NCI-H2227 (cell line): Measurements from ENCODE around the gene CDCA7L.
A peak's percentile ranks its signal among the peaks of the same experiment; 100 is the strongest.

Experiments
- DNase-seq: peaks from one replicate; lab custom pipeline; 2025; ENCODE audit not compliant: unreplicated experiment; lab: John Stamatoyannopoulos, UW

The CDCA7L gene

DNA sequence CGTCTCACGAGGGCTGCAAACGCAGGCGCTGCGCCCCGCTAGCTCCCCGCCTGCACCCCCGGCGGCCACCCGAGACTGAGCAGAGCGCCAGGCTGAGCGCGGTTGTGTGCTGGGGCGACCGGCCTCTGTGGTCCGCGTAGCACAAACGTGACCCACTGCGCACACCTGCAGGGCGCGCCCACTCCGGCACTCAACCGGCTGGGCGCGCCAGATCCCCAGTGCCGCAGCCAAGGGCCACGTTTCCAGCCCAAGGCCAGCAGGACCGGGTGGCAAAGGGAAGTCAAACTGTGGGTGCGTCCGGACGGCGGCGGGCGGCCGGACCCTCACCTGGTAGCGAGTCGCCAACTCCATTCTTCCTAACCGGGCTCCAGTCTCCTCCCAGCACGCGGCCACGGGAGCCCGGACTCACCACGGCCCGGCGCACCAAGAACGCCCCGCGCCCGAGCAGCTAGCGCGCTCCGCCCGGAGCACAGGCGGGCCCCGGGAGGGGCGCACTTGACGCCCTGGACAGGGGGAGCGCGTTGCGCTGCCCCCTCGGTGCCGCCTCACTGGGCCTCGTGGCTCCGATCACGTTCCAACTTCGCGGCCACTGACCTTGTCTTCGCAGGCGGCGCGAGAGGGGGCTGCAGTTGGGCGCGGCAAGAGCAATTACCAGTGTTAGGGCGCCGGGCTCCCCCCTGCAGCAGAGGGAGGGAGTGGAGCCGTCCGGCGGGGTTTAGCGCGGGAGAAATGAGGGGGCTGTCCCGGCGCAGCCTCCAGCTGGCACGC, at the start of gene CDCA7L:
CDCA7L (minus strand) TSS at position 446 of the 768 bp plus-strand sequence; CDS start at position 351, 95 bp downstream.
- DNase-seq, result peak; percentile 86

DNA sequence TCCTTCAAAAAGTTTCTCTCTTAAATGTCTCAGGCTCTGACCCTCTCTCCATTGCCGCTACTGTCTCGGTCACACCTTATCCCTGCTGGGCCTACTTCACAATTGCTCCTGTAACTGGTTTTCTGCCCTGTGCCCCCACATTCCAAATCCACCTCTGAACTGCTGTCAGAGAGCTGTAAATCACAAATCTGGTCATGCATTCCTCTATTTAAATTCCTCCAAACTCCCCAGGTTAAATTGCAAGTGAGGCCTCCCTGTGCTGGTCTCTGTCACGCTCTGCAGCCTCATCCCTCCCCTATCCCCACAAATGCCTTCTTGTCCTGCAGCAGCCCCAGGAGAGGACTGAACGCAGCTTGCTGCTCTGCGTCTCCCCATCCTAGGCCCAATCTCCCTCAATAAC, 40.4 kb upstream of the CDCA7L start:
- DNase-seq, result no peak

DNA sequence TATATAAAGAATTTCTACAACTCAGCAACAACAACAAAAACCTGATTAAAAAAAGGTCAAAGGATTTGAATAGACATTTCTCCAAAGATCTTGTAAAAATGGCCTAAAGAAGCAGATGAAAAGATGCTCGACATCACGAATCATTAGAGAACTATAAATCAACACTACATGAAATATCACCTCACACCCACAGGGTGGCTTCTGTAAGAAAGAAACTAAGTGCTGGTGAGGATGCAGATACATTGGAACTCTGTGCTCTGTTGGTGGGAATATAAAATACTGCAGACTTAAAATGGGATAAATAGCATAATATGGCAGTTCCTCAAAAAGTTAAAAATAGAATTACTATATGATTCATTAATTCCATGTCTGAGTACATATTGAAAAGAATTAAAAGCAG, 38.3 kb upstream of the CDCA7L start:
- no peak for DNase-seq

DNA sequence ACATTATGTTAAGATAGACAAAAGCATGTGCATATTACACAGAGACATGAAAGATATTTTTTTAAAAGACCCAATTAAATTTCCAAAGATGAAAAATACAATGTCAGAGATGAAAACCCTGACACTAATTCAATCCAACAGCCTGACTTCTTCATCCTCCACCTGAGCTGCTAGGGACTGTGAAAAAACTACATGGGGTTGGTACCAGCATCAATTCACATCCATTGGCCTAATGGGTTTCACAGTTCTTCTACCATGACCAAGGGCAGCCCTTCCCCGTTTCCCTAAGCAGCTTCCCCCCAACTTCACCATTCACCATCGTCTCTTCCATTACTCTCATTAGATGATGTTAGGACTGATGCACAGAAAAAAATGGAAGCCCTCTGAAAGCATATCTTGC, 37.4 kb upstream of the CDCA7L start:
- no peak for DNase-seq

GRCh38 chr7:21981524-21981923, 35.8 kb upstream of the CDCA7L start:
- no peak for DNase-seq

- DNase-seq, result no peak
These were observed 35.3 kb upstream of the CDCA7L start for GRCh38 chr7:21980926-21981500.

- DNase-seq, result no peak
These were observed 26.7 kb upstream of the CDCA7L start for GRCh38 chr7:21972397-21972784.

- DNase-seq, result no peak
These were observed 26.2 kb upstream of the CDCA7L start for GRCh38 chr7:21971780-21972396.

- DNase-seq, result no peak
These were observed 24.1 kb upstream of the CDCA7L start for GRCh38 chr7:21969822-21970221.

GRCh38 chr7:21967598-21968003, 21.9 kb upstream of the CDCA7L start:
- DNase-seq, result no peak

- no peak for DNase-seq
These were observed 20.6 kb upstream of the CDCA7L start for GRCh38 chr7:21966271-21966670.

- no peak for DNase-seq
These were observed 19.6 kb upstream of the CDCA7L start for GRCh38 chr7:21965291-21965690.

GRCh38 chr7:21962677-21963076, 17.0 kb upstream of the CDCA7L start:
- no peak for DNase-seq

GRCh38 chr7:21960922-21961321, 15.2 kb upstream of the CDCA7L start:
- DNase-seq, result no peak

- no peak for DNase-seq
These were observed 13.7 kb upstream of the CDCA7L start for GRCh38 chr7:21959387-21959776.

- no peak for DNase-seq
These were observed 8.1 kb upstream of the CDCA7L start for GRCh38 chr7:21953781-21954180.

DNA sequence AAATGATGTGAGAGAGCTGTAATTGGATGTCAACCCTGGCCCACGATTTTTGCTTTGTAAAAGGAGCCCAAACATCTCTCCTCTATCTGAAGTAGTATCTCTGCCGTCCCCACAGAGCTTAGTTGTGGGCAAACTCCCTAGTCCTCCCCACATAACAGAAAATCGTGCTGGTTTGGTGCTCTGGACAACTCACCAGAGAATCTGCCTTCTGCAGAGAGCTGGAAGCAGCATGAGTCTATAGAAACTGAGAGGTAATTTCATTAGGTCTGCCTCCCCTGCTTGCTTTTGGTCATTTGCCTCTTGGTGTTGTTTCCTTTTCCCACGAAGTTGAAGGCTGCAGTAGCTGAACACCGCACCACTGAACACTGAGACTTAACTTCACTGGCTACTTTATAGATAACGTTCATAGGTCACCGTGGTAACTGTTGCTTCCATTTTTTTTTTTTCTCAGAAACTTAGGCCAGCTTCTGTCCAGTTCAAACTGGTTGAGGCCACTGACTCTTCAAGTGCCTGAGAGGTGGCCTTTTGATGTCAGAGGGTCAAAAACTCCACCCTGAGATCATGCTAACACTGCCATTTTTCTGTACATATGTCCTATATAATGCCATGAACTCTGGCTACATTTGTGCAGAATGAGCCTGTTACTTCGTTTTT, 3.3 kb upstream of the CDCA7L start:
- DNase-seq, result no peak

- DNase-seq, result no peak
These were observed 2.7 kb upstream of the CDCA7L start for GRCh38 chr7:21948364-21948763.

GRCh38 chr7:21947946-21948345, 2.2 kb upstream of the CDCA7L start:
- no peak for DNase-seq

DNA sequence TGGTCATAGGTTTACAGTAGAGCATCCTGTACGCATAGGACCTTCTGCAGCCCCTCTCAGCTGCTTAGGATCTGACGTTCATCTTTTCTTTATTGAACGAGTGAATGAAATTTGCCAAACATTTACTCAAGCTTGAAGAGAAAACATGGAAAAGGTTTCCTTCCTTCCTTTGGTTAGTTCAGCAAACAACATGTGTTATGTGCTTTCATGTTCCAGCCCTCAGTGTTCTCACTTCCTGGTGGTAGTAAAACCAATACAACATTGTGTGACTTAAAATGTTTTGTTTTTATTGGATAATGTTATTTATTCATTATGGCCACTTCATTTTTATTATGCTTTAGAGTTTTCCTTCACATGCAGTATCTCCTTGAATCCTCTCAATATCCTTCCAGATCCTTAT, 1.4 kb upstream of the CDCA7L start:
- no peak for DNase-seq

DNA sequence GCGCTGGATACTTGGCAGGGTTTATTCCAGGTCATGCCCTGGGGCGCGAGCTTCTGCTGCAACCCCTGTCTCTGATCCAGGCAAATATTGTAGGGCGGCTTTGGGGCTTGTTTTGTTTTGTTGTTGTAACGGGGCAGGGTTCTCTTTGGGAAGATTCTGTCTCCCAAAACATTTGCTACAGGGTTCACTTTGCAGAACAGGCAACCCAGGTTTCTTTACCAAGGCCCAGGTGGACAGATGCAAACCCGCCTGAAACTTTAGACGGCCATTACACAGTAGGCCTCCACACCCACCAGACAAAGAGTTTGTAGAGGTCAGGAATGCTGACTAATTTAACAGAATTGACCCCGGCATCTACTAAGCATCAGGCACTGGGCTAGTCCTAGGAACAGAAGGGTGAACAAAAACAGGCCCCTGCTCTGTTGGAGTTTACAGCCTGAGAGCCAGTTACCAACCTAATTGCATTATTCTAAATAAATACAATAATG, 567 bp upstream of the CDCA7L start:
- no peak for DNase-seq
